ENCODE data around the gene GPC2.

DNA sequence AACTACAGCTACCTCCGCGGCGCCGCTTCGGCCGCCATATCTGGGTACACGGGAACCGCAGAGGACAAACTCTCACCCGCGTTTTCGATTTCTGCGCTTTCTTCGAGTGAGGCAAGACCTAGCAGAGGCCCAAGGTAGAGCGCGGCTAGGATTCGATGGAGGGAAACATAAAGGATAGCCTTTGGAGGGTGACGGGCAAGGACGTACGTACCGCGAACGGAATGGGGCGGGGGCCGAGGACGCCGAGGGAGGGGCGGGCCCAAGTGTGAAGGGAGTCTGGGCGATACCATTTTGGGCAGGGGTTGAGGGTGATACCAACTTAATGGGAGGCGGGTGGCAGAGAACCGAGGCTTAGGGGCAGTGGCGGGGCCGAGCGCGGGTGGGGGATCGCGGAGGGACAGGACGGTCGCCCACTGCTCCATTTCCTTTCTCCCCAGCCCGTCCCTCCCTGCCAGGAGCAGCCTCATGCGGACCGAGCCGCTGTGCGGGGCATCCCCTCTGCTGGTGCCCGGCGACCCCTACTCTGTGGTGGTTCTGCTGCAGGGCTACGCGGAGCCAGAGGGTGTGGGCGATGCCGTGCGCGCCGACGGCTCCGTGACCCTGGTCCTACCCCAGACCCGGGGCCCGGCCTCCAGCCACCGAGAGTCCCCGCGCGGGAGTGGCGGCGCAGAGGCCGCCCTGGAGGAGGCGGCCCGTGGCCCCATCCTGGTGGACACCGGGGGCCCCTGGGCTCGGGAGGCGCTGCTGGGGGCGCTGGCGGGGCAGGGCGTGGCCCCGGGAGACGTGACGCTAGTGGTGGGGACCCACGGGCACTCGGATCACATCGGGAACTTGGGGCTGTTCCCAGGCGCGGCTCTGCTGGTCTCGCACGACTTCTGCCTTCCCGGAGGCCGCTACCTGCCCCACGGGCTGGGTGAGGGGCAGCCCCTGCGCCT, 50.0 kb downstream of the GPC2 start, which contains the start of gene MBLAC1:
- TF ChIP-seq, protein P1, sequence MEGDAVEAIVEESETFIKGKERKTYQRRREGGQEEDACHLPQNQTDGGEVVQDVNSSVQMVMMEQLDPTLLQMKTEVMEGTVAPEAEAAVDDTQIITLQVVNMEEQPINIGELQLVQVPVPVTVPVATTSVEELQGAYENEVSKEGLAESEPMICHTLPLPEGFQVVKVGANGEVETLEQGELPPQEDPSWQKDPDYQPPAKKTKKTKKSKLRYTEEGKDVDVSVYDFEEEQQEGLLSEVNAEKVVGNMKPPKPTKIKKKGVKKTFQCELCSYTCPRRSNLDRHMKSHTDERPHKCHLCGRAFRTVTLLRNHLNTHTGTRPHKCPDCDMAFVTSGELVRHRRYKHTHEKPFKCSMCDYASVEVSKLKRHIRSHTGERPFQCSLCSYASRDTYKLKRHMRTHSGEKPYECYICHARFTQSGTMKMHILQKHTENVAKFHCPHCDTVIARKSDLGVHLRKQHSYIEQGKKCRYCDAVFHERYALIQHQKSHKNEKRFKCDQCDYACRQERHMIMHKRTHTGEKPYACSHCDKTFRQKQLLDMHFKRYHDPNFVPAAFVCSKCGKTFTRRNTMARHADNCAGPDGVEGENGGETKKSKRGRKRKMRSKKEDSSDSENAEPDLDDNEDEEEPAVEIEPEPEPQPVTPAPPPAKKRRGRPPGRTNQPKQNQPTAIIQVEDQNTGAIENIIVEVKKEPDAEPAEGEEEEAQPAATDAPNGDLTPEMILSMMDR (IDR thresholded peaks at IDR 0.05): no peak
- peak; percentile 13 to 81 for TF ChIP-seq POLR2A (IDR thresholded peaks at IDR 0.05)
